AG04450 (cell line): Measurements from ENCODE around the gene TMEM121. TPM values are rescaled to one million over a fixed set of nuclear protein-coding genes. Genes with fewer than 3 reads are reported as not detected.

Experiments used
- CTCF ChIA-PET: fragments of 300-600, 350-600 bp; formaldehyde crosslinking; extraction: SDS; loops from one replicate; lab custom pipeline; 2022; ENCODE audit warnings: antibody characterized with exemption, inconsistent platforms; lab: Charles Lee
- POLR2A ChIA-PET: fragments of 350-600 bp; formaldehyde crosslinking; extraction: SDS; loops from one replicate; lab custom pipeline; 2021; ENCODE audit warnings: antibody characterized with exemption, inconsistent platforms; lab: Yijun Ruan, JAX
- DNase-seq: peaks from one replicate; pipeline ENCODE4 v3.0.0-alpha.2; 2011; ENCODE audit warnings: low read depth, low spot score
- H3K27ac ChIP-seq: one replicate; pipeline ENCODE4 v1.5.1; 2012; ENCODE audit warnings: low read depth, low read length, control low read depth
- H3K27me3 ChIP-seq: one replicate; pipeline ENCODE4 v1.6.0; 2012; ENCODE audit warnings: low read length; ENCODE audit not compliant: control insufficient read depth, insufficient read depth
- H3K4me3 ChIP-seq: 2 replicates; pipeline ENCODE4 v1.5.1; 2011; ENCODE audit warnings: mild to moderate bottlenecking, low read depth, low read length, control low read depth
- H3K9me3 ChIP-seq: 2 replicates; pipeline ENCODE4 v1.5.1; 2012; ENCODE audit warnings: low read length; ENCODE audit not compliant: control insufficient read depth, insufficient read depth
- polyA plus RNA-seq: library from polyadenylated mRNA; depleted of rRNA; stranded (reverse); fragments of >200 nt; gene quantifications from 2 replicates; pipeline ENCODE4 v1.2.3, GENCODE V29; 2011
- TF ChIP-seq, protein P1 (sequence below): IDR thresholded peaks from 2 replicates; pipeline ENCODE4 v1.5.1; 2011; ENCODE audit warnings: low read depth, low read length, control low read depth, inconsistent platforms

Gene TMEM121
- polyA plus RNA-seq, 1 experiment, result 1.5 TPM

DNA sequence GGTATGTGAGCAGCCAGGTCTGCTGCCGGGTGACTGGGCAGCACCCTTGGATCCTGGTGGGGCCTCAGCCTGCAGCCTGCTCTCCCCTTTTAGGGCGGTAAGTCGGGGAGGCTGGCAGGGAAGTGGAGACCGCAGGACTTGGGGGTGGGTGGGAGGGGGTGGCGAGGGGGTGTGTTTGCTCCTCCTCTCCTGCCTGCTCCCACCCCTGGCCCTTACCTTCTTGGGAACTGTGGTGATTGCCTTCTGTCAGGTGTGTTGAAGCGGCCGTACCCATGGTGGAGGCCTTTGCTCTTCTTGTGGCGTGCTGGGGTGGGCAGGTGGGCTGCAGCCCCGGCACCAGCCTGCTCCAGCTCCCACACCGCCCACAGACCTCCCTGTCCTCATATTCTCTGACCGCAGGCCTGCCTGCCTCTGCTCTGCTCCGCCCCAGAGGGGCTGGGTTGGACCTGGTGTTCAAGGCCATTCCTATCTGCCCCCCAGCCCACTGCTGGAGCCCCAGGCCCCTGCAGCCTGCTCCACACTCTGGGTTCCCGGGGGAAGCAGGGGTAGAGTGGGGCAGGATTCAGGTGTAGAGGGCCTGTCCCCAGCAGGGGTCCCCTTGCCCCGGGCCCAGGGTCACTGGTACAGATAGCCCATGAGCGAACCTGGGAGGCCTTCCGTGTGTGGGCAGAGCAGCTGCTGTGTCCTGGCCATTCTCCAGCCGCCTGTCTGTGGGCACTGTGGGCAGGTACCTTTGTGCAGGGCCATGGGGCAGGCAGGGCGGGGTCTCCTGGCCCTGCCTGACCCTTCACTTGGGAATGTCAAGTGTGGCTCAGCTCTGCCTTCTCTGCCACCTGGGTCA is 30.2 kb upstream of the TMEM121 start:
- ChIA-PET CTCF (no interaction called here), POLR2A (no interaction called here)
- Histone ChIP-seq H3K27ac (no peak overlapping the region), H3K9me3 (no peaks in the 10 kb centered on the region; the same call in 1 of the 2 replicates), H3K27me3 (no peaks in the 10 kb centered on the region), H3K4me3 (no peak overlapping the region)
- TF ChIP-seq, protein P1, sequence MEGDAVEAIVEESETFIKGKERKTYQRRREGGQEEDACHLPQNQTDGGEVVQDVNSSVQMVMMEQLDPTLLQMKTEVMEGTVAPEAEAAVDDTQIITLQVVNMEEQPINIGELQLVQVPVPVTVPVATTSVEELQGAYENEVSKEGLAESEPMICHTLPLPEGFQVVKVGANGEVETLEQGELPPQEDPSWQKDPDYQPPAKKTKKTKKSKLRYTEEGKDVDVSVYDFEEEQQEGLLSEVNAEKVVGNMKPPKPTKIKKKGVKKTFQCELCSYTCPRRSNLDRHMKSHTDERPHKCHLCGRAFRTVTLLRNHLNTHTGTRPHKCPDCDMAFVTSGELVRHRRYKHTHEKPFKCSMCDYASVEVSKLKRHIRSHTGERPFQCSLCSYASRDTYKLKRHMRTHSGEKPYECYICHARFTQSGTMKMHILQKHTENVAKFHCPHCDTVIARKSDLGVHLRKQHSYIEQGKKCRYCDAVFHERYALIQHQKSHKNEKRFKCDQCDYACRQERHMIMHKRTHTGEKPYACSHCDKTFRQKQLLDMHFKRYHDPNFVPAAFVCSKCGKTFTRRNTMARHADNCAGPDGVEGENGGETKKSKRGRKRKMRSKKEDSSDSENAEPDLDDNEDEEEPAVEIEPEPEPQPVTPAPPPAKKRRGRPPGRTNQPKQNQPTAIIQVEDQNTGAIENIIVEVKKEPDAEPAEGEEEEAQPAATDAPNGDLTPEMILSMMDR, result no peak
- DNase-seq, result no peak

DNA sequence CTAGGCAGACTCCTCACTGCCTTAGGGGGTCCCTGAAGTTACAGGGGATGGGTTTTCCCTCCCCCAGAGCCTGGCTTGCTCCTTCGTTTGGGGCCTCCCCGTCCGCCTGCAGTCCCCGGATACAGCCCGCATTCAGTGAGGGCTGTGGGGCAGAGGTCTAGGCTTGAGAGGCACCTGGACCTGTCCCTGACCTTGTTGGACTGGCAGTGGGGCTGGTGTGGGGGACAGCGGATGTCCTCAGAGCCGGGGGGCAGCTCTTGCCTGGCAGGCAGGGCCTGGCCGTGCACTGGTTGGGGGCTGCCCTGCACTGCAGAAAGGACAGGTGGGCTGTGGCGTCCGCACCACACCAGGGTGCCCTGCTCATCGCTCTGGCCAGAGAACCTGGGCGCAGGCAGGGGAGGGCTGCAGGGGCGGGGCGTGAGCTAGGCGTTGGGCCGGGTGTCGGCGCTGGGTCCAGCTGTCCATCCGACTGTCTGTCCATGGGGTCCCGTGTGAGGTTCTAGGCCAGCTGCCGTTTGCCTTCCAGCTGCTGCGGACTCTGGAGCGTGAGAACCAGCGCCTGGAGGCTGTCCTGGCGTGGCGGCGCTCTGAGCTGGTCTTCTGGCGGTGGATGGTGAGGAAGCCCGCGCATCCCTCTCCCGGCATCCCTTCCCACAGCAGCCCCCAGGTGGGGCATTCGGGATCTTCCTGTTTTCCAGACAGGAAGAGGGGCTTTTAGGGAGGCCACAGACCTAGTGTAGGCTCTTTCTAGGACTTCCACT is 29.4 kb upstream of the TMEM121 start:
- Histone ChIP-seq H3K4me3 (no peak overlapping the region), H3K27me3 (no peaks in the 10 kb centered on the region), H3K9me3 (no peaks in the 10 kb centered on the region; the same call in 1 of the 2 replicates), H3K27ac (no peak overlapping the region)
- no peak for DNase-seq
- TF ChIP-seq, protein P1, result no peak
- ChIA-PET POLR2A (no interaction called here), CTCF (no interaction called here)

DNA sequence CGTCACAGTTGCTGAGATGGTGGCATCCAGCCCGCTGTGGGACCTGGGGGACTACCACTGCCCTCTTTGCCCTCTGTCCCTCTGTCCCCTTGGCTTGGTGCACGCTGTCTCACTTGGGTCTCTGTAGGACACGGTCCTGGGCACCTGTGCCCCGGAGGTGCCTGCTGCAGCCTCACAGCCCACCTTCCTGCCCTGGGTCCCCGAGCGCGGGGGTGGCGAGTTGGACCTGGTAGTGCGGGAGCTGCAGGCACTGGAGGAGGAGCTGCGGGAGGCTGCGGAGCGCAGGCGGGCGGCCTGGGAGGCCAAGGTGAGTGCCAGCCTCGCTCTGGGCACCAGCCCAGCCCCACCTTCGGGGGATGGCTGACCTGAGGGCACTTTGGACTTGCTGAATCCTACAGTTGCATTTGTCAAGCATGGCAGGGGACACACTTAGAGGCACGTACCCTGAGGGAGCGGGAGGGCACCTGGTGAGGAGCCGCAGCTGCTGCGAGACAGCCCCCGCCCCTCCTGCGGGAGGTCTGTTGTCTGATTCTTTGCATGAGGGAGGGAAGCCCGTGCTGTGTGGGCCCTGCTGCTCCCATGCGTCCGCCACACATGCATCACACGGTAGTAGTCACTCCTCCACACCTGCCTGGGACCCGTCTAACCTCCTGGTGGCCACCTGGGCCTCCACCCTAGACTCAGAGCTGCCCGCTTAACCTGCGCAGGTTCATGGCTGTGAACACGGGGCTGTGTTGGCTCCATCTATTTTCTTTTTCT is 28.5 kb upstream of the TMEM121 start:
- CTCF ChIA-PET, result no interaction called here
- POLR2A ChIA-PET, result no interaction called here
- TF ChIP-seq, protein P1, result no peak

DNA sequence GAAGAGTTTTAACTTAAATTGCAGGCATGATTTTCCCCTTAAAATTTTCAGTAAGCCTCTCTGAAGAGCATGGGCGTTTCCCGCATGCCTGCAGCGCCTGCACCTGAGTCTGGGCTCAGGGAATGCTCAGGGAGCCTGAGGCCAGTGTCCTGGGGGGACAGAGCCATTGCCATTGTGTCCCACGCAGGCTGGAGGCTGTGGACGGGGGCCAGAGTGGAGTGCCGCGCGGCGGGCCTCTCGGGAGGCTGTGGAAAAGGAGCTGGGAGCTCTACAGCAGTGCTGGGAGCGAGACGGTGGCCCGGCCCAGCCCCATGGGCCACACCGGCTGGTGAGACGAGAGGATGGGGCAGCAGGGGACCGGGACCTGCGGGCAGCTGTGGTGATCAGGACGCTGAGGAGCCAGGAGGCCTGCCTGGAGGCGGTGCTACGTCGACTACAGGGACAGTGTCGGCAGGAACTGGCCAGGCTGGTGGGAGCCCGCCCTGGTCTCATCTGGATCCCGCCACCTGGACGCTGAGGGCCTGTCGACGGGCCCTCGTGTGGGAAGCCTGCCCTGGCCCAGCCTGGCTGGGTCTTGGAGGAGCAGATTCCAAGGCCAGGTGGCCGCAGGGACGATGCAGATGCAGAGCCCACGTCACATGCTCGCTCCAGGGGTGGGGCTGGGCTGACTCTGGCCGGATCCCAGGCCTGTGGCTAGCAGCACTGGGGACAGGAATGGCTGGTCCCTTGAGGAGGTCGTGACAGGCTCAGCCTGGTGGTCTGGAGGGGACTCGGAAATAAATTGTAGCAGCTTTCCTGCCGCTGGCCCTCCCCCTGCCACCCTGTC is 27.7 kb upstream of the TMEM121 start:
- ChIA-PET POLR2A (no interaction called here), CTCF (no interaction called here)
- Histone ChIP-seq H3K4me3 (no peak overlapping the region), H3K27ac (no peak overlapping the region), H3K9me3 (no peaks in the 10 kb centered on the region; the same call in 1 of the 2 replicates), H3K27me3 (no peaks in the 10 kb centered on the region)
- DNase-seq, result no peak
- TF ChIP-seq, protein P1, result no peak

More for the DNA sequence above, 28.5 kb upstream of the TMEM121 start:
- Histone ChIP-seq H3K27me3 (no peaks in the 10 kb centered on the region), H3K4me3 (no peak overlapping the region), H3K27ac (no peak overlapping the region), H3K9me3 (no peaks in the 10 kb centered on the region; the same call in 1 of the 2 replicates)
- DNase-seq, result no peak
